Endodermal cell (in vitro differentiated cells): Measurements from ENCODE around the gene ST6GALNAC6. TPM values are rescaled to one million over a fixed set of nuclear protein-coding genes. Genes with fewer than 3 reads are reported as not detected.
A peak's percentile ranks its signal among the peaks of the same experiment; 100 is the strongest.

Experiments used
- DNase-seq: peaks from one replicate; pipeline ENCODE4 v3.0.0-alpha.2; 2017
- H3K27ac ChIP-seq: 2 replicates; pipeline ENCODE4 v1.5.1; 2013; ENCODE audit warnings: mild to moderate bottlenecking, low read depth, low read length, moderate library complexity
- H3K27me3 ChIP-seq: 2 replicates; pipeline ENCODE4 v1.6.1; 2013; ENCODE audit warnings: mild to moderate bottlenecking, low read length, moderate library complexity; ENCODE audit not compliant: insufficient read depth, control insufficient read depth, poor library complexity, severe bottlenecking
- H3K36me3 ChIP-seq: 2 replicates; pipeline ENCODE4 v1.7.0; 2013; ENCODE audit warnings: mild to moderate bottlenecking, low read length, moderate library complexity; ENCODE audit not compliant: control insufficient read depth, insufficient read depth
- H3K4me1 ChIP-seq: one replicate; pipeline ENCODE4 v1.7.0; 2013; ENCODE audit warnings: low read length; ENCODE audit not compliant: control insufficient read depth, insufficient read depth
- H3K4me3 ChIP-seq: 2 replicates; pipeline ENCODE4 v1.5.1; 2013; ENCODE audit warnings: mild to moderate bottlenecking, low read length, moderate library complexity
- H3K9ac ChIP-seq: 2 replicates; pipeline ENCODE4 v1.6.1; 2013; ENCODE audit warnings: mild to moderate bottlenecking, low read length, moderate library complexity; ENCODE audit not compliant: poor library complexity, severe bottlenecking; ENCODE audit errors: extremely low read depth
- H3K9me3 ChIP-seq: 2 replicates; pipeline ENCODE4 v1.6.1; 2013; ENCODE audit warnings: mild to moderate bottlenecking, low read length, moderate library complexity; ENCODE audit not compliant: control insufficient read depth
- H3K27ac Mint-ChIP-seq: 2 replicates; pipeline ENCODE4 v1.8.0; 2020; ENCODE audit warnings: mixed read lengths
- H3K27me3 Mint-ChIP-seq: 2 replicates; pipeline ENCODE4 v1.8.0; 2021; ENCODE audit warnings: mild to moderate bottlenecking, mixed read lengths; ENCODE audit not compliant: insufficient read depth
- H3K36me3 Mint-ChIP-seq: 2 replicates; pipeline ENCODE4 v1.8.0; 2020; ENCODE audit warnings: low read depth, mixed read lengths
- H3K4me1 Mint-ChIP-seq: 2 replicates; pipeline ENCODE4 v1.8.0; 2020; ENCODE audit warnings: mixed read lengths
- H3K4me3 Mint-ChIP-seq: 2 replicates; pipeline ENCODE4 v1.8.0; 2020; ENCODE audit warnings: mild to moderate bottlenecking, moderate library complexity, mixed read lengths
- H3K9me3 Mint-ChIP-seq: 2 replicates; pipeline ENCODE4 v1.8.0; 2020; ENCODE audit warnings: mild to moderate bottlenecking, mixed read lengths
- WGBS, 2 experiments: methylation state at CpG; one replicate each; pipeline versions ENCODE4 v1.1.5 to v1.1.7; 2013; ENCODE audit warnings: missing lambda C conversion rate in 2 of 2, mixed read lengths in 1 of 2; ENCODE audit not compliant: insufficient coverage in 1 of 2, insufficient read length in 1 of 2; 5-methylcytosine and 5-hydroxymethylcytosine counted together
- microRNA-seq: library from miRNA; unstranded; fragments of <30 nt; microRNA quantifications from one replicate; pipeline ENCODE4 v1.2.0, GENCODE V29; 2020; ENCODE audit warnings: borderline microRNAs expressed
- total RNA-seq, 2 donors: library from RNA; stranded (reverse); fragmentation: NEBNext Ultra II Directional in 1 of 2; extraction: Animal tissue kit (Norgen Biotek cat#: 25700) in 1 of 2; gene quantifications; 2 replicates in 1 of 2; 3 replicates in 1 of 2; pipeline ENCODE4 v1.2.1, GENCODE V29; 2021
- TF ChIP-seq, protein P1 (sequence below): fragments of 200-600 bp; sonication (generic); conservative IDR thresholded peaks from 2 replicates; pipeline ENCODE4 v1.5.0; 2021; ENCODE audit warnings: antibody characterized with exemption, mild to moderate bottlenecking

ST6GALNAC6 gene
- total RNA-seq, 2 donors from 2014 or later: 42.3 to 44.2 TPM

DNA sequence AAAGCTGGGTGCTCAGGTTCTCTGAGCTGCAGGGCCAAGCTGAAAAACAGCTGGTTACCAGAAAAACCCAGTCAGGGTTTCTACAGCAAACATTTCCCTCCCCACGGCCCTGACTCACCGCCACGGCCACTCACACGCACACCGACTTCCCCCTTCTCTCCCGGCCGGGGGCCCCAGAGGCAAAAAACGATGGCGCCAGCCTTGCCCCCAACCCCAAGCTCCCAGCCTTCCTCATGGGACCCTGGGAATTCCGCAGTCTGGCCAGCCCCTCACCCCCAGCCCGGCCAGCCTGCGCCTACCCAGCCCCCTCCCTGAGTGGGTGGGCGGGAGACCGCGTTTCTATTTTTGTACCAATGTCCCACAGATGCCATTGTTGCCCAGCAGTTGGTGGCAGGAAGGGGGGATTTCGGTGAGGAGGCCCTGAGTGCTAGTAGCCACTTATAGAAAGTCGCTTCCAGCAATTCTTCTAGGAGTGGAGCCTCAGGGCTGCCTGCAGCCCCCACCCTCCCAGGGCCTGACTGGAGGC, 63.3 kb downstream of the ST6GALNAC6 start:
- WGBS, 2 experiments: 79 to 84% methylated on average over 5 to 17 of the region's 17 CpGs
- no peak for DNase-seq
- Histone ChIP-seq H3K9me3 (no peaks in the 10 kb centered on the region), H3K27me3 (no peaks in the 10 kb centered on the region), H3K9ac (no peak overlapping the region), H3K4me3 (no peak overlapping the region), H3K27ac (peak overlapping the region; percentile 44), H3K36me3 (no peaks in the 10 kb centered on the region), H3K4me1 (no peaks in the 10 kb centered on the region)
- no peaks in the 10 kb centered on the region for H3K27me3 Mint-ChIP-seq
- H3K4me1 Mint-ChIP-seq: no peaks in the 10 kb centered on the region
- H3K4me3 Mint-ChIP-seq: no peak overlapping the region
- H3K36me3 Mint-ChIP-seq: no peaks in the 10 kb centered on the region
- TF ChIP-seq, protein P1, sequence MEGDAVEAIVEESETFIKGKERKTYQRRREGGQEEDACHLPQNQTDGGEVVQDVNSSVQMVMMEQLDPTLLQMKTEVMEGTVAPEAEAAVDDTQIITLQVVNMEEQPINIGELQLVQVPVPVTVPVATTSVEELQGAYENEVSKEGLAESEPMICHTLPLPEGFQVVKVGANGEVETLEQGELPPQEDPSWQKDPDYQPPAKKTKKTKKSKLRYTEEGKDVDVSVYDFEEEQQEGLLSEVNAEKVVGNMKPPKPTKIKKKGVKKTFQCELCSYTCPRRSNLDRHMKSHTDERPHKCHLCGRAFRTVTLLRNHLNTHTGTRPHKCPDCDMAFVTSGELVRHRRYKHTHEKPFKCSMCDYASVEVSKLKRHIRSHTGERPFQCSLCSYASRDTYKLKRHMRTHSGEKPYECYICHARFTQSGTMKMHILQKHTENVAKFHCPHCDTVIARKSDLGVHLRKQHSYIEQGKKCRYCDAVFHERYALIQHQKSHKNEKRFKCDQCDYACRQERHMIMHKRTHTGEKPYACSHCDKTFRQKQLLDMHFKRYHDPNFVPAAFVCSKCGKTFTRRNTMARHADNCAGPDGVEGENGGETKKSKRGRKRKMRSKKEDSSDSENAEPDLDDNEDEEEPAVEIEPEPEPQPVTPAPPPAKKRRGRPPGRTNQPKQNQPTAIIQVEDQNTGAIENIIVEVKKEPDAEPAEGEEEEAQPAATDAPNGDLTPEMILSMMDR: no peak
- no peak overlapping the region for H3K27ac Mint-ChIP-seq
- no peaks in the 10 kb centered on the region for H3K9me3 Mint-ChIP-seq

Small RNAs within 50 kb of the gene (microRNA-seq; reads per million reads assigned to microRNA genes)
- not detected for gene MIR4672

Other genes starting within 250 kb of the ST6GALNAC6 start
- gene CFAP157, start 192.6 kb downstream of the ST6GALNAC6 start, total RNA-seq: under 1 TPM; 0.20 to 0.44 TPM
- 10 to 100 TPM; 15.2 to 18.7 TPM for gene PTRH1, start 183.9 kb downstream of the ST6GALNAC6 start, total RNA-seq
- gene TTC16, start 183.5 kb downstream of the ST6GALNAC6 start, total RNA-seq: not detected
- gene TOR2A, start 164.3 kb downstream of the ST6GALNAC6 start, total RNA-seq: 10 to 100 TPM; 15.7 to 16.7 TPM
- 1 to 10 TPM in 1 of 2 donors, under 1 TPM in 1; 0.77 to 1.4 TPM for gene SH2D3C, start 120.9 kb downstream of the ST6GALNAC6 start, total RNA-seq
- gene CDK9, start 113.6 kb downstream of the ST6GALNAC6 start, total RNA-seq: 100 to 1,000 TPM in 1 of 2 donors, 10 to 100 TPM in 1; 97.1 to 101 TPM
- 10 to 100 TPM; 75.2 to 76.4 TPM for gene FPGS, start 96.7 kb downstream of the ST6GALNAC6 start, total RNA-seq
- 1 to 10 TPM; 2.2 to 2.4 TPM for gene ENG, start 44.9 kb downstream of the ST6GALNAC6 start, total RNA-seq
- 10 to 100 TPM; 19.0 to 22.8 TPM for gene AK1, start 21.9 kb downstream of the ST6GALNAC6 start, total RNA-seq
- 10 to 100 TPM in 1 of 2 donors, 1 to 10 TPM in 1; 8.3 to 12.7 TPM for gene ST6GALNAC4, start 17.4 kb upstream of the ST6GALNAC6 start, total RNA-seq
- 1 to 10 TPM; 6.6 to 9.3 TPM for gene PIP5KL1, start 31.2 kb upstream of the ST6GALNAC6 start, total RNA-seq
- gene DPM2, start 38.3 kb upstream of the ST6GALNAC6 start, total RNA-seq: 10 to 100 TPM; 45.7 TPM
- gene EEIG1, start 81.4 kb upstream of the ST6GALNAC6 start, total RNA-seq: 10 to 100 TPM; 56.7 to 60.8 TPM
- 1 to 10 TPM; 6.2 to 6.6 TPM for gene NAIF1, start 167.7 kb upstream of the ST6GALNAC6 start, total RNA-seq
- 10 to 100 TPM; 12.9 to 13.1 TPM for gene SLC25A25, start 168.6 kb upstream of the ST6GALNAC6 start, total RNA-seq
- 10 to 100 TPM; 73.5 to 84.5 TPM for gene PTGES2, start 228.1 kb upstream of the ST6GALNAC6 start, total RNA-seq
- gene LCN2, start 249.8 kb upstream of the ST6GALNAC6 start, total RNA-seq: not detected